Activated T-helper 17 cell treated with anti-CD3 and anti-CD28 coated beads, Interleukin-2, amount 50 U/mL, for 72 hours (primary cell): ENCODE results near the gene SSRP1. TPM values are rescaled to one million over a fixed set of nuclear protein-coding genes. Genes with fewer than 3 reads are reported as not detected.

Experiments
- total RNA-seq, 2 donors: library from RNA; stranded (reverse); gene quantifications; one replicate each; pipeline ENCODE4 v1.2.3, GENCODE V29; 2022

The SSRP1 gene
- total RNA-seq, 2 donors from 2014 or later = 92.1 to 171 TPM

Other genes starting within 250 kb of the SSRP1 start
- gene LRRC55, start 153.9 kb downstream of the SSRP1 start, total RNA-seq = not detected
- not detected for gene APLNR, start 98.6 kb downstream of the SSRP1 start, total RNA-seq
- 10 to 100 TPM in 1 of 2 donors, 1 to 10 TPM in 1; 4.1 to 13.6 TPM for gene TNKS1BP1, start 10.9 kb downstream of the SSRP1 start, total RNA-seq
- gene P2RX3, start 2.5 kb upstream of the SSRP1 start, total RNA-seq = not detected
- gene PRG3, start 45.3 kb upstream of the SSRP1 start, total RNA-seq = not detected
- gene PRG2, start 54.8 kb upstream of the SSRP1 start, total RNA-seq = 1 to 10 TPM; 2.2 to 6.2 TPM
- 100 to 1,000 TPM; 346 to 386 TPM for gene SLC43A3, start 91.2 kb upstream of the SSRP1 start, total RNA-seq
- under 1 TPM; 0.22 to 0.82 TPM for gene RTN4RL2, start 124.6 kb upstream of the SSRP1 start, total RNA-seq
- 10 to 100 TPM in 1 of 2 donors, 1 to 10 TPM in 1; 9.1 to 20.0 TPM for gene SLC43A1, start 179.8 kb upstream of the SSRP1 start, total RNA-seq
- gene TIMM10, start 194.9 kb upstream of the SSRP1 start, total RNA-seq = 100 to 1,000 TPM in 1 of 2 donors, 10 to 100 TPM in 1; 56.4 to 125 TPM
- gene SMTNL1, start 201.7 kb upstream of the SSRP1 start, total RNA-seq = not detected
- 100 to 1,000 TPM in 1 of 2 donors, 10 to 100 TPM in 1; 69.2 to 110 TPM for gene UBE2L6, start 231.8 kb upstream of the SSRP1 start, total RNA-seq